ENCODE data around the gene DDR2. TPM values are rescaled to one million over a fixed set of nuclear protein-coding genes. Genes with fewer than 3 reads are reported as not detected.

The DDR2 gene
- polyA plus RNA-seq, 1 of the 3 experiments (the other 2 are of a cell fraction): 34.0 TPM

- peaks cover 29 to 34% of the 10 kb centered on the region in 2 experiments for H3K36me3 ChIP-seq (replicated peaks in 1 of 2; ENCODE audit: control insufficient read depth in 1 of 2, insufficient read depth in 2 of 2, low read length in 1 of 2)
- peaks cover 42 to 55% of the 10 kb centered on the region in 2 experiments; a peak in 3 of 4 replicates for H3K4me1 ChIP-seq (ENCODE audit: control insufficient read depth in 1 of 2, insufficient read depth in 2 of 2, low read depth in 1 of 2, low read length in 1 of 2)
- no peaks in the 10 kb centered on the region for H3K9me3 ChIP-seq
- no peak overlapping the region for H3K9ac ChIP-seq
- ChIA-PET CTCF (interaction anchor here (0.6 to 2.4 kb wide), 4 partner anchors 65 to 113 kb away, joined by 3 to 10 read pairs (median 4); no protein-coding TSS in a partner anchor), POLR2A (no interaction called here)
- no peak for DNase-seq
- H3F3A ChIP-seq (replicated peaks; ENCODE audit: insufficient read depth): peaks cover 6% of the 10 kb centered on the region
- peaks cover 68% of the 10 kb centered on the region for H4K20me1 ChIP-seq (ENCODE audit: insufficient read depth)
- no peak overlapping the region for H3K4me2 ChIP-seq
- no peak overlapping the region for H3K4me3 ChIP-seq (ENCODE audit: low read depth in 2 of 2, low read length in 1 of 2)
- no peak overlapping the region for H3K27ac ChIP-seq (ENCODE audit: low read depth in 2 of 2, low read length in 1 of 2)
- H3K27me3 ChIP-seq (ENCODE audit: insufficient read depth): no peaks in the 10 kb centered on the region
- H2AFZ ChIP-seq (ENCODE audit: low read depth): no peak overlapping the region
- WGBS (ENCODE audit: low lambda C conversion rate): 73% methylated on average over 1 of the region's 1 CpG
- H3K9me2 ChIP-seq: no peaks in the 10 kb centered on the region
- no peak for TF ChIP-seq POLR2AphosphoS5 (IDR thresholded peaks at IDR 0.05; ENCODE audit: low read depth, low read length)
- TF ChIP-seq NFIC (IDR thresholded peaks at IDR 0.05; ENCODE audit: borderline replicate concordance): no peak
- no peak for TF ChIP-seq USF2 (IDR thresholded peaks at IDR 0.05; ENCODE audit: borderline replicate concordance, low read depth, low read length)
- TF ChIP-seq IRF3 (IDR thresholded peaks at IDR 0.05; ENCODE audit: low read depth, low read length): no peak
- no peak for TF ChIP-seq FOXM1 (IDR thresholded peaks at IDR 0.05; ENCODE audit: low read depth)
- no peak for TF ChIP-seq CHD2 (IDR thresholded peaks at IDR 0.05; ENCODE audit: low read length, partially characterized antibody)
- no peak for TF ChIP-seq FOXJ3 (CRISPR knock-in tag; IDR thresholded peaks at IDR 0.05)
- no peak for TF ChIP-seq REST (IDR thresholded peaks at IDR 0.05; ENCODE audit: low read depth, low read length)
- TF ChIP-seq PBX3 (IDR thresholded peaks at IDR 0.05): no peak
- peaks cover 100% of the 10 kb centered on the region for H3K79me2 ChIP-seq (ENCODE audit: insufficient read depth)
Observed at GRCh38 chr1:162701286-162701685, 69.0 kb downstream of the DDR2 start.
